Activated T-helper 17 cell treated with anti-CD3 and anti-CD28 coated beads, Interleukin-2, amount 50 U/mL, for 72 hours (primary cell): Measurements from ENCODE around the gene LRRC72. TPM values are rescaled to one million over a fixed set of nuclear protein-coding genes. Genes with fewer than 3 reads are reported as not detected.
"Not testable (repeated sequence)": the region's sequence is repeated elsewhere in the genome, so short reads cannot be mapped to it uniquely, and the experiment has no call there.

Experiments
- ATAC-seq: fragments of 150-1000 bp; cut with Tn5 transposase; replicated peaks from 2 replicates; pipeline ENCODE4 v1.10.0; 2021; ENCODE audit warnings: mild to moderate bottlenecking, moderate library complexity
- H3K27ac Mint-ChIP-seq: one replicate; pipeline ENCODE4 v1.8.0; 2022; ENCODE audit warnings: mixed read lengths
- H3K27me3 Mint-ChIP-seq: one replicate; pipeline ENCODE4 v1.8.0; 2022; ENCODE audit warnings: mixed read lengths
- H3K36me3 Mint-ChIP-seq: one replicate; pipeline ENCODE4 v1.8.0; 2022; ENCODE audit warnings: low read depth, mild to moderate bottlenecking, mixed read lengths
- H3K4me1 Mint-ChIP-seq: one replicate; pipeline ENCODE4 v1.8.0; 2022; ENCODE audit warnings: mixed read lengths
- H3K4me3 Mint-ChIP-seq: one replicate; pipeline ENCODE4 v1.8.0; 2022; ENCODE audit warnings: mild to moderate bottlenecking, mixed read lengths
- H3K9me3 Mint-ChIP-seq: one replicate; pipeline ENCODE4 v1.8.0; 2022; ENCODE audit warnings: mixed read lengths
- total RNA-seq, 2 donors: library from RNA; stranded (reverse); gene quantifications; one replicate each; pipeline ENCODE4 v1.2.3, GENCODE V29; 2022

LRRC72 gene
- total RNA-seq, 2 donors from 2014 or later: not detected

DNA sequence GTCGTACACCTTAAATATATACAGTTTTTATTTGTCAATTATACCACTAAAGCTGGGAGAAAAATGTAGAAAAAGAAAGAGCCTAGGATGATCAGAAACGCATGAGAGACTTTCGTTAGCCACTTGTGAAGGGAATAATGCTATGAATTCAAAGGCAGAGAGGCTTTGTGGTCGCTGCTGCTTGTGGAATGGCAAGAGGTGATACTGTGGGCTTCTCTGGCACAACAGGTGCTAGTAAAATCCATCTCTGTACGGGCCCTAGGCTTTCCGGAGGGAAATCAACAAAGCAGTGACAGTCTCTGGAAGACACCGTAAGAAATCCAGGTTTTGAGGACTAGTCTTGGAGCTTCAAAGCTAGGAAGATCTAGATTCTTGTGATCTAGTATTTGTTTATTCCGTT lies 52.6 kb downstream of the LRRC72 start:
- no peak overlapping the region for H3K4me3 Mint-ChIP-seq
- no peak overlapping the region for H3K27ac Mint-ChIP-seq
- H3K36me3 Mint-ChIP-seq: no peaks in the 10 kb centered on the region
- H3K27me3 Mint-ChIP-seq: peaks cover 7% of the 10 kb centered on the region
- no peak for ATAC-seq
- no peaks in the 10 kb centered on the region for H3K4me1 Mint-ChIP-seq
- no peaks in the 10 kb centered on the region for H3K9me3 Mint-ChIP-seq

- Mint-ChIP-seq H3K36me3 (no peaks in the 10 kb centered on the region), H3K4me3 (no peak overlapping the region), H3K27ac (no peak overlapping the region), H3K27me3 (peaks cover 10% of the 10 kb centered on the region), H3K4me1 (no peaks in the 10 kb centered on the region), H3K9me3 (no peaks in the 10 kb centered on the region)
- ATAC-seq: no peak
These were observed 54.7 kb downstream of the LRRC72 start for GRCh38 chr7:16581286-16581685.

DNA sequence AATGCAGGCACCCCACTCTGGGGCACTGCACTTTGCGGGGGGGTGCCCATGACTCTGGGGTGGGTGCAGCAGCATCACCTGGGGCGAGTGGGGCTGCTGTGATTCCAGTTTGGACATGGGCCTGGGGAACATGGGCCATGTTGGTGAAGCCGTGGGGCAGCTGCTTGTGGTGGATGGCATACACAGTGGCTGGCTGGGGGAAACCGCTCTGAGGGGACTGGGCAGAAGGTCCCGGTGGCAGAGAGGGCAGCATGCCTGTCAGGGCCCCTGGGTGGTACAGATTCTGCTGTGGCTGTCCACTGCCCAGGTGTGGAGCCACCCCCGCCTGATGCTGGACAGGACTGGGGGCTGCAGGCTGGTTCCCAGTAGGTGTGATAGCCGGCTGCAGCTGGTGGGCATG lies 57.2 kb downstream of the LRRC72 start:
- ATAC-seq: no peak
- Mint-ChIP-seq H3K27me3 (peaks cover 7% of the 10 kb centered on the region), H3K36me3 (no peaks in the 10 kb centered on the region)

DNA sequence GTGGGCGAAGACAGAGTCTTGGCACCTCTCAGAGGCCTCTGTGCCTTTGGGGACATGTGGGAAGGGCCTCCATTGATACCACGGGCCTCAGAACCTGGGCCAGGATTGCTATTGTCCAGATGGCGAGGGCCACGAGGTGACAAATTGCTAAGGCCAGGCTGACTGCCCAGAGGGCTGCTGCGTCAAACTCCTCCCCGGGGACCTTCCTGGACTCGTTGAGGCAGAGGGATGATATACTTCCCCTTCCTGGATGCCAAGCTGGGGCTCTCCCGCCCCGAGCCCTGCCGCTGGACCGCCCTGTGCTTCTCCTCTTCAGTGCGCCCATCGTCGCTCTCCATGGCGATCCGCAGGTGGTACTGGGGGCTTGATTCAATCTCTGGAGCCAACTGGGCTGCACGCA lies 58.9 kb downstream of the LRRC72 start:
- Mint-ChIP-seq H3K36me3 (no peaks in the 10 kb centered on the region), H3K27me3 (peaks cover 5% of the 10 kb centered on the region), H3K4me3 (no peak overlapping the region), H3K4me1 (no peaks in the 10 kb centered on the region), H3K9me3 (no peaks in the 10 kb centered on the region), H3K27ac (no peak overlapping the region)
- no peak for ATAC-seq

More for the DNA sequence above, 57.2 kb downstream of the LRRC72 start:
- Mint-ChIP-seq H3K4me1 (no peaks in the 10 kb centered on the region), H3K4me3 (no peak overlapping the region), H3K9me3 (no peaks in the 10 kb centered on the region), H3K27ac (no peak overlapping the region)

- Mint-ChIP-seq H3K27me3 (peaks cover 5% of the 10 kb centered on the region), H3K4me3 (no peak overlapping the region), H3K4me1 (no peaks in the 10 kb centered on the region), H3K27ac (no peak overlapping the region), H3K36me3 (no peaks in the 10 kb centered on the region), H3K9me3 (no peaks in the 10 kb centered on the region)
- no peak for ATAC-seq
These were observed 59.7 kb downstream of the LRRC72 start for GRCh38 chr7:16586081-16586874.

DNA sequence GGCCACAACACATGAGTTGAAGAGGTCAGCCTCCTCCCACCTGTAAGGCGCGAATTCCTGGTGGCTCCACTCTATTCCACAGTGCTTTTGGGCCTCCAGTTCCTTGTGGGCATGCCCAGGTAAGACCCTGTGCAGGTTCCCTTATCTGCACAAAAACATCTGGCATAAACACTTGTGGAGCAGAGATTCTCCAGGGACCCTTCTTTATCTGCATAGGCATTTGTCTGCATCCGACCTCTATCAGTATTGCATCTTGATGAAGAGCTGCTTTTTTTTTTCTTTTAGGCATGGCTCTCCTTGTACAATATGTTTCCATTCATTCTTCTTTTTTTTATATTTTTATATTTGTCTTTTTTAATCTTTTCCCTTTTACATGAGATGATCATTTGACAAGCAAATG lies 60.5 kb downstream of the LRRC72 start:
- Mint-ChIP-seq H3K4me1 (no peaks in the 10 kb centered on the region), H3K4me3 (no peak overlapping the region), H3K27me3 (peaks cover 5% of the 10 kb centered on the region), H3K9me3 (no peaks in the 10 kb centered on the region), H3K27ac (no peak overlapping the region), H3K36me3 (no peaks in the 10 kb centered on the region)
- ATAC-seq: no peak

DNA sequence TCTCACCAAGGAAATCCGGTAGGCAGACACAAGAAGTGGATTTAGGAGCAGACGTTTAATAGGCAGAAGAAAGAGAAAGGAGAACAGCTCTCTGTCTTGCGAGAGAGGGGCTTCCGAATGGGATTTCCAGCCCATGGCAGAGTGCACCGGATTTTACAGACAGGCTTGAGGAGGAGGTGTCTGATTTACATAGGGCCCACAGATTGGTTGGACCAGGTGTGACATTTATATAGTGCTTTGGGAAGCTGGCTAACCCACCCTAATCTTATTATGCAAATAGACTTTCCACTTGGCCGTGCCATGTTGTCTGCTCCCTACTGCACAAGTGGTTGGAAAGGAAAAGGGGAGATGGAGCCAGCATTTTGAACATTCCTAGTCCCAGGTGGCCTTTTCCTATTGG lies 61.2 kb downstream of the LRRC72 start:
- no peaks in the 10 kb centered on the region for H3K4me1 Mint-ChIP-seq
- H3K27me3 Mint-ChIP-seq: peaks cover 5% of the 10 kb centered on the region
- H3K9me3 Mint-ChIP-seq: no peaks in the 10 kb centered on the region
- H3K36me3 Mint-ChIP-seq: no peaks in the 10 kb centered on the region
- no peak for ATAC-seq
- no peak overlapping the region for H3K27ac Mint-ChIP-seq
- H3K4me3 Mint-ChIP-seq: no peak overlapping the region

DNA sequence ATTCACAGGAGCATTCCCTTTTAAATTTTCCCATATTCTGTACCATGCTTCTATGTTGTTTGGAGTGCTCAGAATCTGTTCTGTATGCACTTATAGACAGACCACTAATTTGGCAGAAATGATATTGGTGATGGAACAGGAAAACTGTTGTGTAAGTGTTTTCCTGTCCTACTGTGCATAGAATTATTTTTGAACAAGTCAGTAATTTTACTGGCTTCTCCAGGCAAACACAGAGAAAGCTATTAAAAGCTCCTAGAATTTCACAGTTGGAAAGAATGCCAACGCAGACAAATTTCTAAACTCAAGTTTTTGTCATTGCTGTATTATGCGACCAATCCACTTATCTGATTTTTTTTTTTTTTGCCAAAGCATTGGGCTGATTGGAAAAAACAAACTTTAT lies 63.3 kb downstream of the LRRC72 start:
- H3K27ac Mint-ChIP-seq: no peak overlapping the region
- H3K4me3 Mint-ChIP-seq: no peak overlapping the region
- H3K9me3 Mint-ChIP-seq: no peaks in the 10 kb centered on the region
- H3K36me3 Mint-ChIP-seq: no peaks in the 10 kb centered on the region
- no peak for ATAC-seq
- no peaks in the 10 kb centered on the region for H3K27me3 Mint-ChIP-seq
- no peaks in the 10 kb centered on the region for H3K4me1 Mint-ChIP-seq

- Mint-ChIP-seq H3K36me3 (no peaks in the 10 kb centered on the region), H3K27me3 (no peaks in the 10 kb centered on the region), H3K9me3 (no peaks in the 10 kb centered on the region), H3K27ac (no peak overlapping the region), H3K4me3 (no peak overlapping the region), H3K4me1 (no peaks in the 10 kb centered on the region)
- no peak for ATAC-seq
These were observed 63.8 kb downstream of the LRRC72 start for GRCh38 chr7:16590424-16590823.

- Mint-ChIP-seq H3K4me3 (no peak overlapping the region), H3K27me3 (no peaks in the 10 kb centered on the region), H3K4me1 (no peaks in the 10 kb centered on the region), H3K36me3 (no peaks in the 10 kb centered on the region), H3K9me3 (no peaks in the 10 kb centered on the region), H3K27ac (no peak overlapping the region)
- no peak for ATAC-seq
These were observed 65.8 kb downstream of the LRRC72 start for GRCh38 chr7:16592395-16592794.

DNA sequence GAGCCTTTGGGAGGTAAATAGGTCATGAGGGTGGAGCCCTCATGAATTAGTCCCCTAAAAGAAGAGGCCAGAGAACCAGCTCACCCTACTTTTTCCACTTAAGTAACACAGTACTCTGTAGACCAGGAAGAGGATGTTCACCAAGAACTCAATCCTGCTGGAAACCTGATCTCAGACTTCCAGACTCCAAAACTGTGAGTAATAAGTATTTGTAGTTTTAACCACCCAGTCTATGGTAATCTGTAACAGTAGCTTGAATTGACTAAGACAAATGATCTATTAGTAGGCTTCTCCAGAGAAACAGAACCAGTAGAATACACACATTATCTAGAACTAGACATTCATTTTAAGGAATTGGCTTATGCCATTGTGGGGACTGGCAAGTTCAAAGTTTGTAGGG lies 67.4 kb downstream of the LRRC72 start:
- Mint-ChIP-seq H3K4me1 (no peaks in the 10 kb centered on the region), H3K9me3 (no peaks in the 10 kb centered on the region), H3K27ac (no peak overlapping the region), H3K4me3 (no peak overlapping the region), H3K27me3 (no peaks in the 10 kb centered on the region), H3K36me3 (peaks cover 9% of the 10 kb centered on the region)
- no peak for ATAC-seq

GRCh38 chr7:16594676-16595075 lies 68.1 kb downstream of the LRRC72 start:
- Mint-ChIP-seq H3K4me1 (no peaks in the 10 kb centered on the region), H3K9me3 (no peaks in the 10 kb centered on the region), H3K4me3 (no peak overlapping the region), H3K27ac (no peak overlapping the region), H3K36me3 (peaks cover 14% of the 10 kb centered on the region), H3K27me3 (no peaks in the 10 kb centered on the region)
- ATAC-seq: no peak

GRCh38 chr7:16595596-16595995 lies 69.0 kb downstream of the LRRC72 start:
- not testable (repeated sequence) for H3K4me3 Mint-ChIP-seq, ATAC-seq, H3K27me3 Mint-ChIP-seq, H3K27ac Mint-ChIP-seq, H3K4me1 Mint-ChIP-seq, H3K9me3 Mint-ChIP-seq
- H3K36me3 Mint-ChIP-seq: peaks cover 23% of the 10 kb centered on the region

- no peak for ATAC-seq
- Mint-ChIP-seq H3K27me3 (no peaks in the 10 kb centered on the region), H3K36me3 (peaks cover 47% of the 10 kb centered on the region), H3K27ac (no peak overlapping the region), H3K4me3 (no peak overlapping the region), H3K4me1 (no peaks in the 10 kb centered on the region), H3K9me3 (no peaks in the 10 kb centered on the region)
These were observed 71.4 kb downstream of the LRRC72 start for GRCh38 chr7:16598015-16598414.

DNA sequence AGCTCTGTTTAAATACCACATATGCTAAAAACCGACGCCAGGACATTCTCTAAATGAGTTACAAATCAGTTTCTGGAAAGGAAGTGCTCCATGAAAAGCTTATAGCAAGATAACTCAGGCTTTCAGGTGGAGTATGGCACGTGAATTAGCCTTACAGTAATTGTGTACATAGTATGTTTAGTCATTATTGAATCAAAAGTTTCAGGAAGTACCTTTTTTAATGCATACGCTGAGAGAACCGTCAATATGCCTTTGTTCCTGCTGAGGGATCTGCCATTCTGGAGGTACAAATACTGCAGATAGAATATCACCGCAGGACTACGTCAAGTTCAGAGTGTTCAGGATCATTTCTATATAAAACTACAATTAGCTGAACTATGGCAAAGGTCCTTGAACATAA lies 73.2 kb downstream of the LRRC72 start:
- no peaks in the 10 kb centered on the region for H3K27me3 Mint-ChIP-seq
- H3K36me3 Mint-ChIP-seq: peaks cover 61% of the 10 kb centered on the region
- no peak for ATAC-seq
- H3K9me3 Mint-ChIP-seq: no peaks in the 10 kb centered on the region
- H3K4me1 Mint-ChIP-seq: no peaks in the 10 kb centered on the region
- no peak overlapping the region for H3K27ac Mint-ChIP-seq
- no peak overlapping the region for H3K4me3 Mint-ChIP-seq

DNA sequence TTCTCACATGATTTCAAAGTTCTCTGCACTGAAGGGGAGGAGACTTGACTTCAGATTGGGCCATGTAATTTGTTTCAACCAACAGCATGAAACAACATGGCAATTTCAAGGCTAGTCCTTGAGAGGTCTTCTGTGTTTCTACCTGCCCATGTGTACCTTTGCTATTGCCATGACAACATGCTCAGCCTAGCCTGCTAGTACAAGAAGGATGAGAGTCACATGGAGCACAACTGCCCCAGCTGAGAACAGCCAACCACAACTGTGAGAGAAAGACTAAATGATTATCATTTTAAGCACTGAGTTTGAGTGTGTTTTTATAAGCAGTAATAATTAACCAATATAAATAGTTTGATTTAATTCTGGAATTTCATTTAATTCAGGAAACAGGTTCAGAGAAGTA lies 77.0 kb downstream of the LRRC72 start:
- Mint-ChIP-seq H3K27me3 (no peaks in the 10 kb centered on the region), H3K9me3 (no peaks in the 10 kb centered on the region), H3K27ac (no peak overlapping the region), H3K36me3 (peaks cover 76% of the 10 kb centered on the region), H3K4me3 (no peak overlapping the region), H3K4me1 (no peaks in the 10 kb centered on the region)
- no peak for ATAC-seq
